HepG2 (cell line): ENCODE measurements around the gene INSR.

Experiments used
- CTCF ChIP-seq: sonication (generic); formaldehyde crosslinking; IDR thresholded peaks from 2 replicates; pipeline ENCODE4 v1.5.0; 2020; ENCODE audit warnings: mild to moderate bottlenecking, missing genetic modification reagents, moderate library complexity
- DPF2 ChIP-seq: sonication (generic); formaldehyde crosslinking; IDR thresholded peaks from 2 replicates; pipeline ENCODE4 v1.4.0; 2020; ENCODE audit warnings: mild to moderate bottlenecking, low read depth, missing genetic modification reagents, borderline replicate concordance
- HMGA1 ChIP-seq: sonication (generic); formaldehyde crosslinking; conservative IDR thresholded peaks from 2 replicates; pipeline ENCODE4 v1.4.0; 2020; ENCODE audit warnings: missing genetic modification reagents
- NFYB ChIP-seq: sonication (generic); formaldehyde crosslinking; IDR thresholded peaks from 2 replicates; pipeline ENCODE4 v1.4.0; 2020; ENCODE audit warnings: missing genetic modification reagents
- ZBTB1 ChIP-seq: sonication (generic); formaldehyde crosslinking; IDR thresholded peaks from 2 replicates; pipeline ENCODE4 v1.4.0; 2020; ENCODE audit warnings: missing genetic modification reagents, borderline replicate concordance
- ZBTB7A ChIP-seq: sonication (generic); formaldehyde crosslinking; IDR thresholded peaks from 2 replicates; pipeline ENCODE4 v1.8.0; 2022; ENCODE audit warnings: mild to moderate bottlenecking, missing genetic modification reagents
- ZNF263 ChIP-seq: sonication (generic); formaldehyde crosslinking; IDR thresholded peaks from 2 replicates; pipeline ENCODE4 v1.4.0; 2020; ENCODE audit warnings: missing genetic modification reagents
- ZNF501 ChIP-seq: sonication (generic); formaldehyde crosslinking; IDR thresholded peaks from 2 replicates; pipeline ENCODE4 v1.5.1; 2020; ENCODE audit warnings: mild to moderate bottlenecking, moderate library complexity, missing genetic modification reagents
- ZNF691 ChIP-seq: sonication (generic); formaldehyde crosslinking; IDR thresholded peaks from 2 replicates; pipeline ENCODE4 v1.4.0; 2020; ENCODE audit warnings: missing genetic modification reagents, low read depth, mild to moderate bottlenecking, borderline replicate concordance
- ZNF724P ChIP-seq: sonication (generic); formaldehyde crosslinking; IDR thresholded peaks from 2 replicates; pipeline ENCODE4 v1.8.0; 2022; ENCODE audit warnings: missing genetic modification reagents, borderline replicate concordance
- ZZZ3 ChIP-seq: sonication (generic); formaldehyde crosslinking; IDR thresholded peaks from 2 replicates; pipeline ENCODE4 v1.4.0; 2020; ENCODE audit warnings: missing genetic modification reagents, mild to moderate bottlenecking, borderline replicate concordance

GRCh38 chr19:7098096-7098495 lies 196.1 kb downstream of the INSR start:
- TF ChIP-seq ZNF263 (CRISPR knock-in tag) (no peak), ZNF501 (CRISPR knock-in tag) (no peak), DPF2 (CRISPR knock-in tag) (no peak), NFYB (CRISPR knock-in tag) (no peak), ZNF691 (CRISPR knock-in tag) (no peak), CTCF (CRISPR knock-in tag) (no peak), HMGA1 (CRISPR knock-in tag) (no peak), ZBTB7A (CRISPR knock-in tag) (no peak), ZZZ3 (no peak), ZBTB1 (no peak), ZNF724P (CRISPR knock-in tag) (no peak)
